Measurements from ENCODE around the gene PTBP3.

PTBP3 gene

DNA sequence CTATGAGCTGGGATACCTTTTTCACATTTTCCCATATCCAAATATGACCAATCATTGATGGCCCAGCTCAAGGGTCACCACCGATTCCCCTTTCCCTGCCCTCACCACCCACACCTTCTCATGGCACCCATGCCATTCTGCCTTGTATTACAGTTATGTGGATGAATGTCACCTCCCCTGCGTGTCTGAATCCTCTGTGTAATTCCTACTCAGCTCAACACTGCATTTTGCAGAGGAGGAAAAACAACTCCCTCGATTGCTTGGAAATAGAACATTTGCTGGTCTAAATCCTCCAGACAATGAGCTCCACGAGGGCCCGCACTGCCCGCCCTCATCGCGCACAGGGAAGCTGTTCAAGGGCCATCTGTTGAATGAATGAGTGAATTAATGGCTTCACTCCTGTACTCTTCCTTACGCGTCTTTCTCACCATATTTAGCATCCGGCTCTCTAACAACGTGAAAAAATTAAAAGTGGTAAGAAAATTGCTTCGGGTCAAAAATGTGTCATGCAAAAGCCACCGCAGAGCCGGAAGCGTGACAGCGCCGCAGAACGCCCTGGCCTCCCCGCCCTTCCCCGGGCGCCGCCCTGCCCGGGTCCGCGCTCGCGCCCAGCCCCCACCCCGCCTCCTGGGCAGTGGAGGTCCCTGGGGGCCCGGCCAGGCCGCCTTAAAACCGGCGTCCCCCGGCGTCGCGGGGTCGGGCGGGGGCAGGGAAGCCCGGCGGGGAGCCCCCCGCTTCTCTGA lies 159.0 kb downstream of the PTBP3 start:
- Mint-ChIP-seq H3K4me3 (peak overlapping the region; percentile 89), H3K4me1 (ENCODE audit: low read depth) (peaks cover 52% of the 10 kb centered on the region), H3K27ac (peak overlapping the region; percentile 84), H3K36me3 (peaks cover 2% of the 10 kb centered on the region), H3K27me3 (no peaks in the 10 kb centered on the region), H3K9me3 (ENCODE audit: low read depth) (no peaks in the 10 kb centered on the region)

DNA sequence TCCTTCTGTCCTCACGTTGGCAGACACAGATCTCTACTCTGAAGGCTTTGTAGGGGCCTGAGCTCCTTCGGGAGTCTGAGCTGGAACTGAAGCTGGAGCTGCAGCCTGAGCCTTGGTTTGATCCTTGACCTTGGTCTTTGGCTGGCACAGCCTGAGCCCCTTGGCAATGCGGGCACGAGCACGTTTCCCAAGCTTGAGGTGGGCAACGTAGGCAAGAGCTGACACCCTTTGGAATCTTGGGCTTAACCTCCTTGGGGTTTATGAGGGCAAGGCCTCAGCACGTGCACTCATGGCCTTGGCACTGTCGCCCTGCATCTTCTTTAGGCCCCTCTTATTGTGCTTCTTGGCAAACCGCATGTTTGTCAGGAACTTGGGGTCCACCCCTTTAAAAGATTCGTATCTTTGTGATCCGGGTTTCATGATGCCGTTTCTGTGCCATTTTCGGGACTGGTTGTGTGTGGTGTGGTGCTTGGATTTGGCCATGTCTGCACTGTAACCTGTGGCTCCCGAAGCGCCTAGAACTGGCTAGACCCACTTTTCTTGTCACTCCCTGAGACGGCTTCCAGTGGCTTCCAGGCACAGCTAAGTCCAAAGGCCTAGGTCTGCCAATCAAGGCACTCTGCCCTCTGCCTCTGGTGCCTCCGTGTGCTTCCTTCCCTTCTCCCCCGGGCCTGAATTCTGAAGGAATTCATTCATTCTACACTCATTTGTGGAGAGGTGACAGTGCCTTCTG lies 159.8 kb downstream of the PTBP3 start:
- Mint-ChIP-seq H3K27me3 (no peaks in the 10 kb centered on the region), H3K4me1 (ENCODE audit: low read depth) (peaks cover 58% of the 10 kb centered on the region), H3K4me3 (peak overlapping the region; percentile 89), H3K9me3 (ENCODE audit: low read depth) (no peaks in the 10 kb centered on the region), H3K27ac (peak overlapping the region; percentile 84), H3K36me3 (peaks cover 4% of the 10 kb centered on the region)

DNA sequence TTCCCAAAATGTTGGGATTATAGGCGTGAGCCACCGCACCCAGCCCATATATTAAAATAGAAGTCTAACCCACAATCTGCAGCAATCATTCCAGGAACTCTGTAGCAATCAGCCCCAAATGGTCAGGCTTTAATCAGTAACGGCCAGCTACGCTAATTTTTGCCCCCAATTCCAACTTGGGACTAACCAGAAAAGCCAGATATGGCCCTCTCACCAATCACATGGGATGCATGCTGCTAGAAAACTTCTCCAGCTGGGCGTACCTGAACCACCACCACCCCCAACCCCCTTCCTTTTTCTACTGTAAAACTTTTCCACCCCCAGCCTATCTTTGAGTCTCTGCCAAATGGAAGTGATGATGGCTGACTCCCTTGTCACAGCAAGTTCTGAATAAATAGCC lies 162.5 kb downstream of the PTBP3 start:
- Mint-ChIP-seq H3K36me3 (peaks cover 4% of the 10 kb centered on the region), H3K27me3 (no peaks in the 10 kb centered on the region), H3K4me3 (no peak overlapping the region), H3K4me1 (ENCODE audit: low read depth) (peaks cover 59% of the 10 kb centered on the region), H3K9me3 (ENCODE audit: low read depth) (no peaks in the 10 kb centered on the region), H3K27ac (no peak overlapping the region)

DNA sequence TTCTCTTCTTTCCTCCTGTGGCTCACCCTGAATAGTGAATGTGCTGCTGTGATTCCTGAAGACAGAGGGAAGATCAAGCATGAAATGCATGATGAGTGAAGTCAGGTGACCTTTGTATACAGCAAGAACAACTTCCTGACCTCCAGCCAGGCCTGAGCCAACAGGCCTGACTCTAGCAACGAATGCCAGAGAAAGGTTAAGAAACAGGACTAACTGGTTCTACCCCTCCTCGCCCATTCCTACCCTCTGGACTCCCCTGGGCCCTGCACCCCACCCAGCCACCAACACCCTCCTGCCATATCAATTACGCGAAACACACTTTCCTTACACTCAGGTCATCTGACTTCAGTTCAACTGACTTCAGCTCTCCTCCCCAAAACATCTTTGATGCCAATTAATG lies 163.2 kb downstream of the PTBP3 start:
- no peaks in the 10 kb centered on the region for H3K27me3 Mint-ChIP-seq
- H3K27ac Mint-ChIP-seq: no peak overlapping the region
- H3K9me3 Mint-ChIP-seq (ENCODE audit: low read depth): no peaks in the 10 kb centered on the region
- peaks cover 56% of the 10 kb centered on the region for H3K4me1 Mint-ChIP-seq (ENCODE audit: low read depth)
- H3K4me3 Mint-ChIP-seq: no peak overlapping the region
- H3K36me3 Mint-ChIP-seq: peaks cover 4% of the 10 kb centered on the region

DNA sequence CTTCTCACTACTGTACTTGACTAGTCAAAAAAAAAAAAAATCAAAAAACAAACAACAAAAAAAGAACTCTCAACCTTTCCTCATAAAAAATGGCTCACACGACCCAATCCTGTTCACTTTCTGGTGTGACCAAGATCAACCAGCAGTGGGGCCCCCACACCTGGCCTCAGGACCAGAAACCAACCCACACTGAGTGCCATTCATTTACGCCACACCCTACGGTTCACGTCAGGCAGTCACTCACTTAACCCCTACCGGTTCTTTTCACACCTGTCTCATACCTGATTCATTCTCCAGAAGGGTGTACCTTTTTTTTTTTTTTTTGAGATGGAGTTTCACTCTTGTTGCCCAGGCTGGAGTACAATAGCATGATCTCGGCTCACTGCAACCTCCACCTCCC lies 164.1 kb downstream of the PTBP3 start:
- Mint-ChIP-seq H3K9me3 (ENCODE audit: low read depth) (no peaks in the 10 kb centered on the region), H3K27ac (no peak overlapping the region), H3K36me3 (peaks cover 4% of the 10 kb centered on the region), H3K4me1 (ENCODE audit: low read depth) (peaks cover 54% of the 10 kb centered on the region), H3K4me3 (no peak overlapping the region), H3K27me3 (no peaks in the 10 kb centered on the region)

DNA sequence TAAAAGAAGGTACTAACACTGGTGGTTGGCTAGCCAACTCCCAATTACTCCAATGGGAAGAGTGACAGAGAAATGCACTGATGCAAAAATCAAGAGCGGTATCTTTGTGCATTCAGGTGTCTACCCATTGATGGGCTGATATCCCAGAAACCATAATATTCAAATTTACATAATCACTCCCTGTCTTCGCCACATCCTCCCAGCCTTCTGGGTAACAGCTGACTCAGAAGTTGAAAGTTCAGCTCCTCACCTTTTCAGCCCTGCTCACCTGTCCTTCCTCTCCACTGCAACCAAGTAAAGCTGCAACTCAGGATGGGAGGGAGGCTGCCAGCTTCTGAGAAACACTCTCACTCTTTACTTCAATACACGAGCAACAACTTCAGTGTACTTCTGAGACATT lies 165.2 kb downstream of the PTBP3 start:
- Mint-ChIP-seq H3K27me3 (no peaks in the 10 kb centered on the region), H3K4me3 (no peak overlapping the region), H3K27ac (no peak overlapping the region), H3K9me3 (ENCODE audit: low read depth) (no peaks in the 10 kb centered on the region), H3K4me1 (ENCODE audit: low read depth) (peaks cover 42% of the 10 kb centered on the region), H3K36me3 (peaks cover 4% of the 10 kb centered on the region)
